ENCODE measurements around the gene ZSCAN18.

The ZSCAN18 gene

GRCh38 chr19:58086825-58087710, 11.0 kb downstream of the ZSCAN18 start:
- no peak for DNase-seq

DNA sequence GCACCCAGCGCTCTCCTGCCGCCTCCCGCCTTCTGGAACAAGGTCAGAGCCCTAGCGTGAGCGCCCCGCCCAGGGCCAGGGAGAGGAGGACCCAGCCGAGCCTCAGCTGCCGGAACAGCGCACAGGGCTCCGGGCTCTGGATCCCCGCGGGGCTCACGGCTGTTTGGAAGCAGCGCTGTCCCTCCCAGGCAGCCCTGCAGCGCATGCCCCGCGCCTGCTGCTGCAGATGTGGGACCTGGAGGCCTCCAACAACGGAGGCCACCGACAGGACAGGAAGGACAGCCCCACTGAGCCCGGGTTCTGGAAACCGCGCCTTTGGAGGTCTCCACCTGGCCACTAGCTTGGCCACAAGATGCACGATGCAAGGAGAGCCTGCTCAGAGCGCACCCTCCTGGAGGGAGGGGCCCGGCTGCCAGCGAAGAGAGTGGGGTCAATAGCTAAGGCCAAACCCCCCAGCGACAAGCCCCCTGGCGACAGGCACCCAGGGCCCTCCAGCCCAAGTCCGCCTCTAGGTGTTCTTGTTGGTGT, 12.6 kb downstream of the ZSCAN18 start:
- DNase-seq = no peak

- no peak for DNase-seq
Measured at GRCh38 chr19:58084596-58085347, 13.3 kb downstream of the ZSCAN18 start.

GRCh38 chr19:58083021-58083420, 15.0 kb downstream of the ZSCAN18 start:
- no peak for DNase-seq

DNA sequence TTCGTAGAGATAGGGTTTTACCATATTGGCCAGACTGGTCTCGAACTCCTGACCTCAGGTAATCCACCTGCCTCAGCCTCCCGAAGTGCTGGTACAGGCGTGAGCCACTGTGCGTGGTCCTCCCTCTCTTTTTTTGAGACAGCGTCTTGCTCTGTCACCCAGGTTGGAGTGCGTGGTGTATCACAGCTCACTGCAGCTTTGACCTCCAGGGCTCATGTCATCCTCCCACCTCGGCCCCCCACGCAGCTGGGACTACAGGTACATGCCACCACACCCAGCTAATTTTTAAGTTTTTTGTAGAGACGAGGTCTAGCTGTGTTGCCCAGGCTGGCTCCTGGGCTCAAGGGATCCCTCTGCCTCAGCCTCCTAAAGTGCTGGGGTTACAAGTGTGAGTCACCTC, 18.2 kb downstream of the ZSCAN18 start:
- no peak for DNase-seq

GRCh38 chr19:58067240-58067912, 30.7 kb downstream of the ZSCAN18 start:
- no peak for DNase-seq

DNA sequence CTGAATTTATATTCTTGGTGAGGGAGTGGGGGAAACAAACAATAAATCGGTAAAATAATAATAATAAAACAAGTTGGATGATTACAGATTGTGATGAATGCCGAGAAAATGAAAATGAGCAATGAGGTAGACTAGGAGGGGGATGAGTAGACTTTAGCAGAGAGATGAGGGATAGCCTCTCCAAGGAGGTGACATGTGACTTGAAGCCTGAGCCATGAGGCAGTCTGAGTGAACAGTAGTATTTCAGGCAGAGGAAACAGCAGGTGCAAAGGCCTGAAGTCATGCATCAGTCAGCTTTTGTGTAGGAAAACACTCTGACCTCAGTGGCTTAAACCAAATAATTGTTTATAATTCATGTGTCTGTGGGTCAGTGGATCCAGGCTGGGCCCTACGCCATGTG, 34.3 kb downstream of the ZSCAN18 start:
- DNase-seq = no peak

GRCh38 chr19:58060231-58060630, 37.8 kb downstream of the ZSCAN18 start:
- DNase-seq = no peak

GRCh38 chr19:58059671-58060078, 38.4 kb downstream of the ZSCAN18 start:
- peak in 3 of 58 donors; percentile 17 to 47 (median 28) for DNase-seq

GRCh38 chr19:58059003-58059670, 38.9 kb downstream of the ZSCAN18 start, which contains the start of gene ZNF135:
TSS of gene ZNF135 (plus strand) at chr19:58059282. CDS start at chr19:58060003, 721 bp downstream.
- DNase-seq = peak in 57 of 58 donors; percentile 63 to 94 (median 85)

DNA sequence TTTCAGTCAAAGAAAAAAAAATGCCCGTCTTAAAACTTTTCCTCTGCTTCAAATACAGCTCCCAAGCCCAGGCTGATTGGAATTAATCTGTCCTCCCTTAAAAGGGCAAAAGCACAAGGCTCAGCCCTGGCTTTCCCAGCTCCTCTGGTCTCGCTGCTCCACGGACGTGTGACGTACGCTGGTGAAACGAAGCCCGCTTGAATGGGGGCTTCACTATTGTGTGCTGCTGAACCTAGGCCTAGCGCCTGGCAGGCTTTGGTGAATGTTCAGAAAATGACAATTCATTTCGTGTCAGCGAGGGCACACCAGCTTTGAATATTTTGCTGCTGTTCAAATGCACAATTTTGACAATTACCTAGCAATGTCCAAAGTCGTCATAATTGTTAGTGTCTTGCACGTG, 39.6 kb downstream of the ZSCAN18 start:
- peak in 3 of 58 donors; percentile 14 to 25 (median 14) for DNase-seq

- no peak for DNase-seq
Measured at GRCh38 chr19:58056861-58057260, 41.2 kb downstream of the ZSCAN18 start.

DNA sequence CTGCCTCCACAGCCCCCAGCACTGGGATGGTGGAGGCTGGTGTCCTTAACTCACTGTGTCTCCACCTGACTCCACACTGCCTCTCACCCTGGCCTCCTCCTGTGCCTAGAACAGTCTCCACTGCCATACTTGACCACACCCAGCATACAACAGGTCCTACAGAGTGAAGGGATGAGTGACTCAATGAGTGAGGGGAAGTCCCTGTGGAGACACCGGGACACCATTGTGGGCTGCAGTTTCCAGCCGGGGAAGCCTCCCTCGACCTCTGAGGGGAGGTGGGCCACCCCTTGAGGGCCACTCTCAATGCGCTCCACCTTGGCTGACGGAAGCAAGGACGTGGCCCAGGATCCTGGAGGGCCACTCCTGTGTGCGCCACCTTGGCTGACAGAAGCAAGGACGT, 41.8 kb downstream of the ZSCAN18 start:
- no peak for DNase-seq

GRCh38 chr19:58054901-58055874, 42.8 kb downstream of the ZSCAN18 start:
- DNase-seq = peak in 54 of 58 donors; percentile 12 to 80 (median 54)

GRCh38 chr19:58053480-58054156, 44.4 kb downstream of the ZSCAN18 start:
- DNase-seq = no peak

GRCh38 chr19:58052256-58052655, 45.8 kb downstream of the ZSCAN18 start:
- no peak for DNase-seq

DNA sequence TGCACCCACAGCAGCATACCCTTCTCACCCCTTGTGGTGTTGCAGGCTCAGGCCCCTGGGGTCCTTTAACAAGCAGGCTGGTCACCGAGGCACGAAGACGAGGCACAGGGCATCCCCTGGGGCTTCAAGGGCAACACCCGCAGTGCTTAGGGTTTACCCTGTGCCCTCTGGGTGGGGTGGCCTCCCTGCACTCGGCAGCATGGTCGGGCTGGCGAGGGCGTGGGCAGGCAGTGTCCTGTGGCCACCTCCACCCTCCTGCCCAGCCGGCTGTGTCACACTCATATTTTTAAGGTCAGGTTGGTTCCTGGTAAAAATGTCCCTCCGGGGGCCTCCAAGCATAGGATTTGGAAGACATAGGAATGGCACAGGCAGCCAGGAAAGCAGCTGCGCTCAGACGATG, 50.4 kb downstream of the ZSCAN18 start:
- DNase-seq = no peak

- no peak for DNase-seq
Measured at GRCh38 chr19:58046856-58047255, 51.2 kb downstream of the ZSCAN18 start.
